HepG2 (cell line): Measurements from ENCODE around the gene COMMD7. TPM values are rescaled to one million over a fixed set of nuclear protein-coding genes. Genes with fewer than 3 reads are reported as not detected.

Experiments used
- CENPBD1 ChIP-seq: sonication (generic); formaldehyde crosslinking; IDR thresholded peaks from 2 replicates; pipeline ENCODE4 v1.8.0; 2022; ENCODE audit warnings: missing genetic modification reagents, low read depth, mild to moderate bottlenecking, borderline replicate concordance
- DBP ChIP-seq: sonication (generic); formaldehyde crosslinking; IDR thresholded peaks from 2 replicates; pipeline ENCODE4 v1.4.0; 2020; ENCODE audit warnings: missing genetic modification reagents; ENCODE audit errors: not compliant biosample characterization
- GFI1 ChIP-seq: sonication (generic); formaldehyde crosslinking; IDR thresholded peaks from 2 replicates; pipeline ENCODE4 v1.5.0; 2020; ENCODE audit warnings: missing genetic modification reagents, mild to moderate bottlenecking, borderline replicate concordance
- GLMP ChIP-seq: sonication (generic); formaldehyde crosslinking; IDR thresholded peaks from 2 replicates; pipeline ENCODE4 v1.9.0; 2021; ENCODE audit warnings: missing genetic modification reagents, mild to moderate bottlenecking, borderline replicate concordance
- HOXA3 ChIP-seq: sonication (generic); formaldehyde crosslinking; IDR thresholded peaks from 2 replicates; pipeline ENCODE4 v1.5.0; 2020; ENCODE audit warnings: missing genetic modification reagents
- MIER2 ChIP-seq: IDR thresholded peaks from 2 replicates; pipeline ENCODE4 v1.6.1; 2016; ENCODE audit warnings: missing biosample characterization, missing genetic modification reagents
- NFATC3 ChIP-seq: sonication (generic); formaldehyde crosslinking; IDR thresholded peaks from 2 replicates; pipeline ENCODE4 v1.5.1; 2020; ENCODE audit warnings: mild to moderate bottlenecking, missing genetic modification reagents
- ZFP37 ChIP-seq: sonication (generic); formaldehyde crosslinking; IDR thresholded peaks from 2 replicates; pipeline ENCODE4 v1.4.0; 2020; ENCODE audit warnings: missing genetic modification reagents, borderline replicate concordance
- ZFP82 ChIP-seq: sonication (generic); formaldehyde crosslinking; IDR thresholded peaks from 2 replicates; pipeline ENCODE4 v1.5.1; 2020; ENCODE audit warnings: mild to moderate bottlenecking, missing genetic modification reagents, borderline replicate concordance
- ZNF138 ChIP-seq: sonication (generic); formaldehyde crosslinking; IDR thresholded peaks from 2 replicates; pipeline ENCODE4 v1.5.0; 2020; ENCODE audit warnings: mild to moderate bottlenecking, low read depth, missing genetic modification reagents
- ZNF224 ChIP-seq: sonication (generic); formaldehyde crosslinking; IDR thresholded peaks from 2 replicates; pipeline ENCODE4 v1.5.0; 2020; ENCODE audit warnings: mild to moderate bottlenecking, missing genetic modification reagents
- ZNF337 ChIP-seq: sonication (generic); formaldehyde crosslinking; IDR thresholded peaks from 2 replicates; pipeline ENCODE4 v1.5.1; 2020; ENCODE audit warnings: missing genetic modification reagents, low read depth, mild to moderate bottlenecking, borderline replicate concordance
- ZNF33B ChIP-seq: sonication (generic); formaldehyde crosslinking; IDR thresholded peaks from 2 replicates; pipeline ENCODE4 v1.5.1; 2020; ENCODE audit warnings: mild to moderate bottlenecking, missing genetic modification reagents
- ZNF354B ChIP-seq: sonication (generic); formaldehyde crosslinking; IDR thresholded peaks from 2 replicates; pipeline ENCODE4 v1.8.0; 2022; ENCODE audit warnings: mild to moderate bottlenecking, missing genetic modification reagents
- ZNF501 ChIP-seq: sonication (generic); formaldehyde crosslinking; IDR thresholded peaks from 2 replicates; pipeline ENCODE4 v1.5.1; 2020; ENCODE audit warnings: mild to moderate bottlenecking, moderate library complexity, missing genetic modification reagents
- ZNF546 ChIP-seq: sonication (generic); formaldehyde crosslinking; conservative IDR thresholded peaks from 2 replicates; pipeline ENCODE4 v1.8.1; 2023; ENCODE audit warnings: mild to moderate bottlenecking, missing genetic modification reagents
- polyA plus RNA-seq, 8 experiments: library from polyadenylated mRNA; depleted of rRNA in 3 of 8; stranded (reverse) in 7 of 8; unstranded in 1 of 8; fragments of >200 nt; fragmentation: Illumina TruSeq in 4 of 8; extraction: Trizol in 4 of 8; gene quantifications; 2 replicates each; pipeline versions ENCODE4 v1.2.1 to v1.2.3, GENCODE V29; 2011 to 2016; ENCODE audit warnings: low read depth in 4 of 8, missing spikeins in 1 of 8, mixed read lengths in 1 of 8; ENCODE audit not compliant: insufficient read depth in 1 of 8
- total RNA-seq, 5 experiments: library from RNA; depleted of rRNA; stranded (reverse); fragments of >200 nt; fragmentation: Illumina TruSeq; extraction: Trizol; gene quantifications; 2 replicates each; pipeline ENCODE4 v1.2.3, GENCODE V29; 2016; ENCODE audit warnings: low read depth in 1 of 5
- TF ChIP-seq, protein P1 (sequence below): sonication (generic); formaldehyde crosslinking; IDR thresholded peaks from one replicate; pipeline ENCODE4 v1.5.1; 2020; ENCODE audit warnings: mild to moderate bottlenecking, missing genetic modification reagents; ENCODE audit errors: not compliant biosample characterization
- TF ChIP-seq, protein P2 (sequence below): sonication (generic); formaldehyde crosslinking; conservative IDR thresholded peaks from 2 replicates; pipeline ENCODE4 v1.4.0; 2020; ENCODE audit warnings: missing genetic modification reagents

Gene COMMD7
- total and polyA plus RNA-seq, 2 of the 13 experiments (the other 11 are each of a cell fraction or from before 2014, with no cell fraction given): 42.1 to 53.3 TPM

GRCh38 chr20:32686530-32687179 is 56.6 kb downstream of the COMMD7 start (continued):
- TF ChIP-seq, protein P1, sequence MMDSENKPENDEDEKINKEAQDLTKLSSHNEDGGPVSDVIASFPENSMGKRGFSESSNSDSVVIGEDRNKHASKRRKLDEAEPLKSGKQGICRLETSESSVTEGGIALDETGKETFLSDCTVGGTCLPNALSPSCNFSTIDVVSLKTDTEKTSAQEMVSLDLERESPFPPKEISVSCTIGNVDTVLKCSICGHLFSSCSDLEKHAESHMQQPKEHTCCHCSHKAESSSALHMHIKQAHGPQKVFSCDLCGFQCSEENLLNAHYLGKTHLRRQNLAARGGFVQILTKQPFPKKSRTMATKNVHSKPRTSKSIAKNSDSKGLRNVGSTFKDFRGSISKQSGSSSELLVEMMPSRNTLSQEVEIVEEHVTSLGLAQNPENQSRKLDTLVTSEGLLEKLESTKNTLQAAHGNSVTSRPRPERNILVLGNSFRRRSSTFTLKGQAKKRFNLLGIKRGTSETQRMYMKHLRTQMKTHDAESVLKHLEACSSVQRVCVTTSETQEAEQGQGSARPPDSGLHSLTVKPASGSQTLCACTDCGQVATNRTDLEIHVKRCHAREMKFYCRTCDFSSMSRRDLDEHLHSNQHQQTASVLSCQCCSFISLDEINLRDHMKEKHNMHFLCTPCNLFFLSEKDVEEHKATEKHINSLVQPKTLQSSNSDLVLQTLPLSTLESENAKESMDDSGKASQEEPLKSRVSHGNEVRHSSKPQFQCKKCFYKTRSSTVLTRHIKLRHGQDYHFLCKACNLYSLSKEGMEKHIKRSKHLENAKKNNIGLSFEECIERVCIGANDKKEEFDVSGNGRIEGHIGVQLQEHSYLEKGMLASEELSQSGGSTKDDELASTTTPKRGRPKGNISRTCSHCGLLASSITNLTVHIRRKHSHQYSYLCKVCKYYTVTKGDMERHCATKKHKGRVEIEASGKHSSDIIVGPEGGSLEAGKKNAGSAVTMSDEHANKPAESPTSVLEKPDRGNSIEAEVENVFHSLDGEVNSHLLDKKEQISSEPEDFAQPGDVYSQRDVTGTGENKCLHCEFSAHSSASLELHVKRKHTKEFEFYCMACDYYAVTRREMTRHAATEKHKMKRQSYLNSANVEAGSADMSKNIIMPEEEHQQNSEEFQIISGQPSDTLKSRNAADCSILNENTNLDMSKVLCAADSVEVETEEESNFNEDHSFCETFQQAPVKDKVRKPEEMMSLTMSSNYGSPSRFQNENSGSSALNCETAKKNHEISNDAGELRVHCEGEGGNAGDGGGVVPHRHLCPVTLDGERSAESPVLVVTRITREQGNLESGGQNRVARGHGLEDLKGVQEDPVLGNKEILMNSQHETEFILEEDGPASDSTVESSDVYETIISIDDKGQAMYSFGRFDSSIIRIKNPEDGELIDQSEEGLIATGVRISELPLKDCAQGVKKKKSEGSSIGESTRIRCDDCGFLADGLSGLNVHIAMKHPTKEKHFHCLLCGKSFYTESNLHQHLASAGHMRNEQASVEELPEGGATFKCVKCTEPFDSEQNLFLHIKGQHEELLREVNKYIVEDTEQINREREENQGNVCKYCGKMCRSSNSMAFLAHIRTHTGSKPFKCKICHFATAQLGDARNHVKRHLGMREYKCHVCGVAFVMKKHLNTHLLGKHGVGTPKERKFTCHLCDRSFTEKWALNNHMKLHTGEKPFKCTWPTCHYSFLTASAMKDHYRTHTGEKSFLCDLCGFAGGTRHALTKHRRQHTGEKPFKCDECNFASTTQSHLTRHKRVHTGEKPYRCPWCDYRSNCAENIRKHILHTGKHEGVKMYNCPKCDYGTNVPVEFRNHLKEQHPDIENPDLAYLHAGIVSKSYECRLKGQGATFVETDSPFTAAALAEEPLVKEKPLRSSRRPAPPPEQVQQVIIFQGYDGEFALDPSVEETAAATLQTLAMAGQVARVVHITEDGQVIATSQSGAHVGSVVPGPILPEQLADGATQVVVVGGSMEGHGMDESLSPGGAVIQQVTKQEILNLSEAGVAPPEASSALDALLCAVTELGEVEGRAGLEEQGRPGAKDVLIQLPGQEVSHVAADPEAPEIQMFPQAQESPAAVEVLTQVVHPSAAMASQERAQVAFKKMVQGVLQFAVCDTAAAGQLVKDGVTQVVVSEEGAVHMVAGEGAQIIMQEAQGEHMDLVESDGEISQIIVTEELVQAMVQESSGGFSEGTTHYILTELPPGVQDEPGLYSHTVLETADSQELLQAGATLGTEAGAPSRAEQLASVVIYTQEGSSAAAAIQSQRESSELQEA (CRISPR knock-in tag): no peak
- TF ChIP-seq MIER2 (CRISPR knock-in tag) (no peak), ZNF337 (CRISPR knock-in tag) (no peak), ZNF138 (CRISPR knock-in tag) (0 out of 2 replicates have a peak, but pooled peaks have one; percentile 51), DBP (CRISPR knock-in tag) (no peak), ZNF546 (CRISPR knock-in tag) (no peak), ZFP37 (CRISPR knock-in tag) (no peak), HOXA3 (CRISPR knock-in tag) (no peak), ZNF33B (CRISPR knock-in tag) (no peak), ZNF501 (no peak), GLMP (no peak), NFATC3 (CRISPR knock-in tag) (peak; percentile 26; the same call in 1 of the 2 replicates), CENPBD1 (0 out of 2 replicates have a peak, but pooled peaks have one; percentile 64), ZNF224 (CRISPR knock-in tag) (no peak), ZNF354B (CRISPR knock-in tag) (no peak), GFI1 (CRISPR knock-in tag) (no peak), ZFP82 (CRISPR knock-in tag) (no peak)
- TF ChIP-seq, protein P2, sequence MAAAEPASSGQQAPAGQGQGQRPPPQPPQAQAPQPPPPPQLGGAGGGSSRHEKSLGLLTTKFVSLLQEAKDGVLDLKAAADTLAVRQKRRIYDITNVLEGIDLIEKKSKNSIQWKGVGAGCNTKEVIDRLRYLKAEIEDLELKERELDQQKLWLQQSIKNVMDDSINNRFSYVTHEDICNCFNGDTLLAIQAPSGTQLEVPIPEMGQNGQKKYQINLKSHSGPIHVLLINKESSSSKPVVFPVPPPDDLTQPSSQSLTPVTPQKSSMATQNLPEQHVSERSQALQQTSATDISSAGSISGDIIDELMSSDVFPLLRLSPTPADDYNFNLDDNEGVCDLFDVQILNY (CRISPR knock-in tag): no peak
